Kidney (tissue), 14 donors: ENCODE data around the gene GTF2IRD1. TPM values are rescaled to one million over a fixed set of nuclear protein-coding genes. Genes with fewer than 3 reads are reported as not detected.
A peak's percentile ranks its signal among the peaks of the same experiment; 100 is the strongest.

Experiments
- DNase-seq, 5 donors: peaks; one replicate each; pipeline ENCODE4 v3.0.0-alpha.2; 2013 to 2020
- FAIRE-seq: peaks from 2 replicates; lab custom pipeline; 2012; peaks lifted over from hg19 to GRCh38; lab: Jason Lieb, UNC
- H3K27ac ChIP-seq, 2 donors: one replicate each; pipeline ENCODE4 v1.7.0; 2013; ENCODE audit warnings: low read depth in 2 of 2, low read length in 2 of 2, inconsistent platforms in 1 of 2
- H3K27me3 ChIP-seq: one replicate; pipeline ENCODE4 v1.7.1; 2013; ENCODE audit warnings: low read length, inconsistent platforms; ENCODE audit not compliant: control insufficient read depth, insufficient read depth
- H3K36me3 ChIP-seq, 3 donors: one replicate each; pipeline versions ENCODE4 v1.7.0 to v1.7.1; 2013; ENCODE audit warnings: low read length in 3 of 3, control low read depth in 1 of 3, inconsistent platforms in 1 of 3; ENCODE audit not compliant: insufficient read depth in 3 of 3, control insufficient read depth in 2 of 3
- H3K4me1 ChIP-seq, 3 donors: one replicate each; pipeline versions ENCODE4 v1.7.0 to v1.7.1; 2013; ENCODE audit warnings: low read length in 3 of 3, inconsistent platforms in 1 of 3, low read depth in 1 of 3; ENCODE audit not compliant: control insufficient read depth in 2 of 3, insufficient read depth in 2 of 3
- H3K4me3 ChIP-seq, 3 donors: one replicate each; pipeline versions ENCODE4 v1.7.0 to v1.8.1; 2013; ENCODE audit warnings: low read length in 3 of 3, control low read depth in 1 of 3, inconsistent platforms in 1 of 3
- H3K9ac ChIP-seq, 3 donors: one replicate each; pipeline versions ENCODE4 v1.7.0 to v1.7.1; 2013; ENCODE audit warnings: low read length in 3 of 3, control low read depth in 1 of 3, inconsistent platforms in 1 of 3
- H3K9me3 ChIP-seq, 3 donors: one replicate each; pipeline versions ENCODE4 v1.7.0 to v1.7.1; 2013; ENCODE audit warnings: low read length in 3 of 3, control low read depth in 1 of 3, inconsistent platforms in 1 of 3; ENCODE audit not compliant: control insufficient read depth in 2 of 3, insufficient read depth in 1 of 3
- intact Hi-C: fragments of 100-400 bp; cut with DNase I; formaldehyde crosslinking; loops from one replicate; pipeline ENCODE4 v1.11.1; 2022
- polyA plus RNA-seq: library from polyadenylated mRNA; stranded (reverse); fragments of 350-450 nt; fragmentation: Illumina TruSeq; extraction: RNeasy Lipid Tissue Mini Kit (QIAGEN cat#74804); gene quantifications from one replicate; pipeline ENCODE4 v1.2.3, GENCODE V29; 2014; ENCODE audit warnings: low read depth, low replicate concordance; ENCODE audit not compliant: insufficient read depth
- total RNA-seq: library from RNA; stranded (reverse); fragmentation: NEBNext Ultra II Directional; extraction: Animal tissue kit (Norgen Biotek cat#: 25700); gene quantifications from one replicate; pipeline ENCODE4 v1.2.1, GENCODE V29; 2021
- TF ChIP-seq, protein P1 (sequence below): IDR thresholded peaks from 3 replicates; pipeline ENCODE4 v1.5.1; 2012; ENCODE audit warnings: mild to moderate bottlenecking, moderate library complexity, borderline replicate concordance; ENCODE audit not compliant: insufficient read depth; ENCODE audit errors: extremely low read depth
- donor health status: control.
- donor health status: control.
- donor health status: control.
- donor health status: control.
- donor health status: control.
- donor health status: DM: yes; HTN: yes; CAD: no.
- donor health status: Normal renal cell carcinoma (clear cell type).

GTF2IRD1 gene
- total and polyA plus RNA-seq, 2 donors from 2014 or later: 28.2 to 35.8 TPM

DNA sequence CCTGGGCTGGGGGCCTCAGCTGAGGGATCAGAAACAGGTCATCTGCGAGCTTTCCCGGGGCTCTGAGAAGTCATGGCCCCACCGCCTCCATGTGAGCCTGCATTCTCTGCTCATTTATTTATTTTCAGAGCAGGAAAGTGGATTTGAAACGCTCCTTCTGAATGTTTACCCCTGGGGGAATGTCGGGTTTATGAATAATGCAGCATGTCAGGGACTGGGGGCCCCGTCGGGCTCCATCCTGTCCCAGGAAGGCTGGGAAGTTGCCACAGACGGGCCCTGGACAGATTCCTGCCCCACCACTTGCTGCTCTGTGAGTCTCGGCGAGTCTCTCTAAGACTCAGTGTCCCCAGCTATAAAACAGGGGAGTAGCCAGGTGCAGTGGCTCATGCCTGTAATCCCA lies 11.9 kb upstream of the GTF2IRD1 start:
- Histone ChIP-seq H3K4me3 (no peak overlapping the region), H3K27me3 (no peaks in the 10 kb centered on the region), H3K9ac (peak overlapping the region in 1 of 3 donors; percentile 19), H3K36me3 (no peaks in the 10 kb centered on the region), H3K27ac (peak overlapping the region; percentile 43 to 59), H3K4me1 (no peaks in the 10 kb centered on the region), H3K9me3 (no peaks in the 10 kb centered on the region)
- intact Hi-C loops: loop anchor here (10.0 kb wide), 1 partner anchor 123 kb away; no protein-coding TSS in a partner anchor
- TF ChIP-seq, protein P1, sequence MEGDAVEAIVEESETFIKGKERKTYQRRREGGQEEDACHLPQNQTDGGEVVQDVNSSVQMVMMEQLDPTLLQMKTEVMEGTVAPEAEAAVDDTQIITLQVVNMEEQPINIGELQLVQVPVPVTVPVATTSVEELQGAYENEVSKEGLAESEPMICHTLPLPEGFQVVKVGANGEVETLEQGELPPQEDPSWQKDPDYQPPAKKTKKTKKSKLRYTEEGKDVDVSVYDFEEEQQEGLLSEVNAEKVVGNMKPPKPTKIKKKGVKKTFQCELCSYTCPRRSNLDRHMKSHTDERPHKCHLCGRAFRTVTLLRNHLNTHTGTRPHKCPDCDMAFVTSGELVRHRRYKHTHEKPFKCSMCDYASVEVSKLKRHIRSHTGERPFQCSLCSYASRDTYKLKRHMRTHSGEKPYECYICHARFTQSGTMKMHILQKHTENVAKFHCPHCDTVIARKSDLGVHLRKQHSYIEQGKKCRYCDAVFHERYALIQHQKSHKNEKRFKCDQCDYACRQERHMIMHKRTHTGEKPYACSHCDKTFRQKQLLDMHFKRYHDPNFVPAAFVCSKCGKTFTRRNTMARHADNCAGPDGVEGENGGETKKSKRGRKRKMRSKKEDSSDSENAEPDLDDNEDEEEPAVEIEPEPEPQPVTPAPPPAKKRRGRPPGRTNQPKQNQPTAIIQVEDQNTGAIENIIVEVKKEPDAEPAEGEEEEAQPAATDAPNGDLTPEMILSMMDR: no peak
- FAIRE-seq (no peak), DNase-seq (peak in 2 of 5 donors; percentile 33 to 40)

DNA sequence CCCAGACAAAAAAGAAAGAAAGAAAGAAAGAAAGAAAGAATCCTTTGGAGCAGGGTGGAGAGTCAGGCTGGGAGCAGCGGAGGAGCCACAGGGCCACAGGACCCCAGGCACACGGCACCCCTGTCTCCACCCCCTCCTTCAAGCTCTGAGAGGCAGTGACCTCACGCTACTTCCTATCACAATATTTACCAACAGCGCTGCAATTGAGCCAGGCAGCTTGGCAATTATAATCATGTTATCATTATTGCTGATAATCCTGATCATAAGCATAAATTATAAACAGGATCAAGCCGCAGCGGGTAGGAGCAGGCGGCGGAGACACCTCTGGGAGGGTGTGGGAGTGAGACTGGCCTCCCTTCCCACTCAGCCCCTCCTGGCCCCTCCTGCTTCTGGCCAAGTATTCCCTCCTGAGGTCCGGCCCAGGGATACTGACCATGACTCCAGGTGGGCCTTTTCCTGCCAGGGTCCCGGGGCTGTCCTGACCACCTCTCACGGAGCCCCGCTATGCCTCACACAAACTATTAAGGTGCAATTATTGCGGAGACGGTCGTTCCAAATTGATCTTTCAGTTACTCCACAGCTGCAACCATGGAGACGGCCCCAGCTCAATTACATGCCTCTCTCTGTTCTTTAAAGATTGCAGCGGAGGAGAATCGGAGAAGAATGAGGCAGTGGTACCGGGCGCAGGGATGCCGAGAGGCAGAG lies 10.0 kb upstream of the GTF2IRD1 start:
- Histone ChIP-seq H3K9me3 (no peaks in the 10 kb centered on the region), H3K27ac (no peak overlapping the region), H3K4me1 (no peaks in the 10 kb centered on the region), H3K4me3 (no peak overlapping the region), H3K36me3 (no peaks in the 10 kb centered on the region), H3K9ac (no peak overlapping the region), H3K27me3 (no peaks in the 10 kb centered on the region)
- intact Hi-C loops: loop anchor here (10.0 kb wide), 1 partner anchor 121 kb away; no protein-coding TSS in a partner anchor
- TF ChIP-seq, protein P1: no peak
- DNase-seq (peak in 3 of 5 donors; percentile 52 to 64 (median 53)), FAIRE-seq (no peak)

DNA sequence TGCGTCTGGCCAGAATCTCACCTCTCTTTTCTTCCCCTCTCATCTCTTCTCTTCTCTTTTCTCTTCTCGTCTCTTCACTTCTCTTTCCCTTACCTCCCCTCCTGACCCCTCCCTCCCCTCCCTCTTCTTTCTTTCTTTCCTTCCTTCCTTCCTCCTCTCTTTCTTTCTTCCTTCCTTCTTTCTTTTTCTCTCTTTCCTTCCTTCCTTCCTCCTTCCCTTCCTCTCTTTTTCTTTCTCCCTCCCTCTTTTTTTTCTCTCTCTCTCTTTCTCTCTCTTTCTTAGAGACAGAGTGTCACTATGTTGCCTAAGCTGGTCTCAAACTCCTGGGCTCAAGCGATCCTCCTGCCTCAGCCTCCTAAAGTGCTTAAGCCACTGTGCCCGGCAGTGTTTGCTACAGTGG lies 4.6 kb upstream of the GTF2IRD1 start:
- DNase-seq (no peak), FAIRE-seq (no peak)
- H3K27ac ChIP-seq: no peak overlapping the region
- H3K4me1 ChIP-seq: peaks cover 0 to 7% (median 0%) of the 10 kb centered on the region in 3 donors
- H3K9me3 ChIP-seq: no peaks in the 10 kb centered on the region
- H3K36me3 ChIP-seq: no peaks in the 10 kb centered on the region
- TF ChIP-seq, protein P1: no peak
- H3K27me3 ChIP-seq: no peaks in the 10 kb centered on the region
- H3K9ac ChIP-seq: no peak overlapping the region
- intact Hi-C loops: loop anchor here (10.0 kb wide), 1 partner anchor 116 kb away; no protein-coding TSS in a partner anchor
- H3K4me3 ChIP-seq: no peak overlapping the region
